ENCODE data around the gene ZNF335. TPM values are rescaled to one million over a fixed set of nuclear protein-coding genes. Genes with fewer than 3 reads are reported as not detected.
"Not testable (repeated sequence)": the region's sequence is repeated elsewhere in the genome, so short reads cannot be mapped to it uniquely, and the experiment has no call there.

Gene ZNF335
- total RNA-seq, 6 experiments from 2014 or later = 13.1 to 14.6 (median 13.5) TPM

GRCh38 chr20:46000262-46000996 lies 28.4 kb upstream of the ZNF335 start:
- peaks cover 67% of the 10 kb centered on the region for H3K27me3 Mint-ChIP-seq (ENCODE audit: insufficient read depth)
- no peak for TF ChIP-seq CTCF (IDR thresholded peaks at IDR 0.05)

GRCh38 chr20:45999557-46000261 lies 27.7 kb upstream of the ZNF335 start:
- no peak for DNase-seq
- TF ChIP-seq CTCF (IDR thresholded peaks at IDR 0.05) = no peak
- Mint-ChIP-seq H3K27me3 (ENCODE audit: insufficient read depth) (peaks cover 69% of the 10 kb centered on the region), H3K36me3 (ENCODE audit: low read depth) (no peaks in the 10 kb centered on the region), H3K4me1 (ENCODE audit: low read depth) (no peaks in the 10 kb centered on the region), H3K27ac (no peak overlapping the region), H3K4me3 (no peak overlapping the region), H3K9me3 (no peaks in the 10 kb centered on the region)

More at GRCh38 chr20:46000262-46000996, 28.4 kb upstream of the ZNF335 start:
- no peak for DNase-seq
- Mint-ChIP-seq H3K36me3 (ENCODE audit: low read depth) (no peaks in the 10 kb centered on the region), H3K9me3 (no peaks in the 10 kb centered on the region), H3K4me3 (no peak overlapping the region), H3K4me1 (ENCODE audit: low read depth) (no peaks in the 10 kb centered on the region), H3K27ac (no peak overlapping the region)

- peaks cover 65% of the 10 kb centered on the region for H3K27me3 Mint-ChIP-seq (ENCODE audit: insufficient read depth)
- no peak overlapping the region for H3K27ac Mint-ChIP-seq
- no peak for TF ChIP-seq CTCF (IDR thresholded peaks at IDR 0.05)
- H3K36me3 Mint-ChIP-seq (ENCODE audit: low read depth) = no peaks in the 10 kb centered on the region
- no peak for DNase-seq
- peaks cover 3% of the 10 kb centered on the region for H3K4me1 Mint-ChIP-seq (ENCODE audit: low read depth)
- H3K4me3 Mint-ChIP-seq = no peak overlapping the region
- H3K9me3 Mint-ChIP-seq = no peaks in the 10 kb centered on the region
Measured at GRCh38 chr20:45998761-45999160, 26.8 kb upstream of the ZNF335 start.

GRCh38 chr20:45998337-45998736 lies 26.3 kb upstream of the ZNF335 start:
- H3K4me1 Mint-ChIP-seq (ENCODE audit: low read depth) = peaks cover 7% of the 10 kb centered on the region
- H3K9me3 Mint-ChIP-seq = no peaks in the 10 kb centered on the region
- peaks cover 64% of the 10 kb centered on the region for H3K27me3 Mint-ChIP-seq (ENCODE audit: insufficient read depth)
- DNase-seq = no peak
- TF ChIP-seq CTCF (IDR thresholded peaks at IDR 0.05) = no peak
- H3K27ac Mint-ChIP-seq = no peak overlapping the region
- no peak overlapping the region for H3K4me3 Mint-ChIP-seq
- no peaks in the 10 kb centered on the region for H3K36me3 Mint-ChIP-seq (ENCODE audit: low read depth)

GRCh38 chr20:45997187-45997586 lies 25.2 kb upstream of the ZNF335 start:
- H3K4me3 Mint-ChIP-seq = no peak overlapping the region
- no peaks in the 10 kb centered on the region for H3K9me3 Mint-ChIP-seq

GRCh38 chr20:45995495-45996097 lies 23.6 kb upstream of the ZNF335 start:
- H3K9me3 Mint-ChIP-seq; H3K4me3 Mint-ChIP-seq; DNase-seq; H3K27ac Mint-ChIP-seq; H3K36me3 Mint-ChIP-seq (ENCODE audit: low read depth): not testable (repeated sequence)
- H3K4me1 Mint-ChIP-seq (ENCODE audit: low read depth) = peaks cover 10% of the 10 kb centered on the region
- peaks cover 52% of the 10 kb centered on the region for H3K27me3 Mint-ChIP-seq (ENCODE audit: insufficient read depth)

More at GRCh38 chr20:45997187-45997586, 25.2 kb upstream of the ZNF335 start:
- Mint-ChIP-seq H3K36me3 (ENCODE audit: low read depth) (no peaks in the 10 kb centered on the region), H3K27ac (no peak overlapping the region), H3K27me3 (ENCODE audit: insufficient read depth) (peaks cover 63% of the 10 kb centered on the region), H3K4me1 (ENCODE audit: low read depth) (peaks cover 10% of the 10 kb centered on the region)
- DNase-seq = no peak
- no peak for TF ChIP-seq CTCF (IDR thresholded peaks at IDR 0.05)
